KMS-11 (cell line): ENCODE measurements around the gene ERAP2.

Experiments
- H2AFZ ChIP-seq: fragments of 200-600 bp; sonication (generic); 2 replicates; pipeline ENCODE4 v1.6.1; 2016; ENCODE audit warnings: antibody characterized with exemption, mixed run types, low read depth
- H3K27ac ChIP-seq: fragments of 200-600 bp; sonication (generic); 2 replicates; pipeline ENCODE4 v1.6.1; 2016; ENCODE audit warnings: mild to moderate bottlenecking, mixed run types
- H3K27me3 ChIP-seq: fragments of 200-600 bp; sonication (generic); 2 replicates; pipeline ENCODE4 v1.6.1; 2017; ENCODE audit warnings: mild to moderate bottlenecking, low read depth, mixed run types, moderate library complexity; ENCODE audit not compliant: insufficient read depth
- H3K36me3 ChIP-seq: fragments of 200-600 bp; sonication (generic); 2 replicates; pipeline ENCODE4 v1.6.1; 2017; ENCODE audit warnings: mild to moderate bottlenecking, mixed run types; ENCODE audit not compliant: insufficient read depth
- H3K4me1 ChIP-seq: fragments of 200-600 bp; sonication (generic); 2 replicates; pipeline ENCODE4 v1.6.1; 2016; ENCODE audit warnings: mild to moderate bottlenecking, low read depth, mixed run types; ENCODE audit not compliant: poor library complexity, severe bottlenecking
- H3K4me2 ChIP-seq: fragments of 200-600 bp; sonication (generic); 2 replicates; pipeline ENCODE4 v1.7.0; 2016; ENCODE audit warnings: mild to moderate bottlenecking, mixed run types
- H3K4me3 ChIP-seq: fragments of 200-600 bp; sonication (generic); IDR thresholded peaks from 2 replicates; pipeline ENCODE4 v1.6.1; 2017; ENCODE audit warnings: low read depth, low read length, mixed read lengths; ENCODE audit not compliant: insufficient read depth
- H3K79me2 ChIP-seq: fragments of 200-600 bp; sonication (generic); 2 replicates; pipeline ENCODE4 v1.6.1; 2016; ENCODE audit warnings: low read depth, mixed run types; ENCODE audit not compliant: insufficient read depth
- H3K9ac ChIP-seq: fragments of 200-600 bp; sonication (generic); 2 replicates; pipeline ENCODE4 v1.6.1; 2016; ENCODE audit warnings: mild to moderate bottlenecking, mixed run types
- H4K20me1 ChIP-seq: fragments of 200-600 bp; sonication (generic); 2 replicates; pipeline ENCODE4 v1.6.1; 2016; ENCODE audit warnings: mild to moderate bottlenecking, mixed run types; ENCODE audit not compliant: insufficient read depth
- TF ChIP-seq, protein P1 (sequence below): fragments of 200-600 bp; sonication (generic); conservative IDR thresholded peaks from 2 replicates; pipeline ENCODE4 v1.6.1; 2017; ENCODE audit warnings: low read depth, mild to moderate bottlenecking, antibody characterized with exemption, low read length, moderate library complexity, mixed read lengths

ERAP2 gene

DNA sequence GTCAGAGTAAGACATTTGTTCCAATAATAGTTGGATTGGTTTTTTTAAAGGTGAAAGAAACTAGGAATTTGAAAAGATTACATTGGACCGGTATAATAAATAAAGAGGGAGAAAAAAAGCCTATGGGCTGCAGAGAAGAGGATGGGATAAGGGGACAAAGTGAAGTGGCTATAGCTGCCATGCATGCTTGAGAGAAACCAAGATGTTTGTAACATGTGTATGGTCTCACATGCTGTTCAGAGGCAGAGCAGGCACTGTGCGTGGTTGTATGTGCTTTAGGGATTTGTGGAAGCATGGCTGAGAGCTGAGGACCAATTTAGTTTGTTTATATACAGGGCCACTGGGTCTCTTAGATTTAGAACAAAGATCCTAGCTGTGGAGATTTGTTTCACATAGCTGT is 92.3 kb downstream of the ERAP2 start:
- Histone ChIP-seq H3K36me3 (no peaks in the 10 kb centered on the region), H3K9ac (no peak overlapping the region), H4K20me1 (no peaks in the 10 kb centered on the region; the same call in 1 of the 2 replicates), H3K27ac (no peak overlapping the region), H3K79me2 (peaks cover 24% of the 10 kb centered on the region), H2AFZ (no peak overlapping the region), H3K4me3 (no peak overlapping the region), H3K4me1 (peaks cover 23% of the 10 kb centered on the region), H3K4me2 (no peak overlapping the region), H3K27me3 (no peaks in the 10 kb centered on the region)
- TF ChIP-seq, protein P1, sequence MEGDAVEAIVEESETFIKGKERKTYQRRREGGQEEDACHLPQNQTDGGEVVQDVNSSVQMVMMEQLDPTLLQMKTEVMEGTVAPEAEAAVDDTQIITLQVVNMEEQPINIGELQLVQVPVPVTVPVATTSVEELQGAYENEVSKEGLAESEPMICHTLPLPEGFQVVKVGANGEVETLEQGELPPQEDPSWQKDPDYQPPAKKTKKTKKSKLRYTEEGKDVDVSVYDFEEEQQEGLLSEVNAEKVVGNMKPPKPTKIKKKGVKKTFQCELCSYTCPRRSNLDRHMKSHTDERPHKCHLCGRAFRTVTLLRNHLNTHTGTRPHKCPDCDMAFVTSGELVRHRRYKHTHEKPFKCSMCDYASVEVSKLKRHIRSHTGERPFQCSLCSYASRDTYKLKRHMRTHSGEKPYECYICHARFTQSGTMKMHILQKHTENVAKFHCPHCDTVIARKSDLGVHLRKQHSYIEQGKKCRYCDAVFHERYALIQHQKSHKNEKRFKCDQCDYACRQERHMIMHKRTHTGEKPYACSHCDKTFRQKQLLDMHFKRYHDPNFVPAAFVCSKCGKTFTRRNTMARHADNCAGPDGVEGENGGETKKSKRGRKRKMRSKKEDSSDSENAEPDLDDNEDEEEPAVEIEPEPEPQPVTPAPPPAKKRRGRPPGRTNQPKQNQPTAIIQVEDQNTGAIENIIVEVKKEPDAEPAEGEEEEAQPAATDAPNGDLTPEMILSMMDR = no peak
